GM23338 (cell line): ENCODE data around the gene TMPRSS2.

Experiments
- CREB1 ChIP-seq: fragments of 250-450 bp; sonication (Bioruptor Pico); IDR thresholded peaks from 2 replicates; pipeline ENCODE4 v1.5.0; 2020; ENCODE audit warnings: low read depth, mild to moderate bottlenecking, moderate library complexity
- CTCF ChIP-seq, 2 experiments: fragments of 200-600 bp in 1 of 2; sonication (generic) in 1 of 2; conservative IDR thresholded peaks; 2 replicates each; pipeline versions ENCODE4 v1.5.1 to v1.6.1; 2016 to 2017; ENCODE audit warnings: antibody characterized with exemption in 2 of 2, low read depth in 2 of 2, mild to moderate bottlenecking in 2 of 2, moderate library complexity in 1 of 2
- ETS1 ChIP-seq: IDR thresholded peaks from 2 replicates; pipeline ENCODE4 v1.6.1; 2016; ENCODE audit warnings: antibody characterized with exemption
- EZH2 ChIP-seq: fragments of 200-600 bp; sonication (generic); IDR thresholded peaks from one replicate; pipeline ENCODE4 v1.8.0; 2017; ENCODE audit warnings: antibody characterized with exemption, mild to moderate bottlenecking, low read depth; ENCODE audit not compliant: unreplicated experiment
- EZH2phosphoT487 ChIP-seq: fragments of 200-600 bp; sonication (generic); IDR thresholded peaks from one replicate; pipeline ENCODE4 v1.8.1; 2018; ENCODE audit warnings: antibody characterized with exemption; ENCODE audit not compliant: unreplicated experiment
- JUNB ChIP-seq: IDR thresholded peaks from one replicate; pipeline ENCODE4 v1.6.1; 2016; ENCODE audit warnings: antibody characterized with exemption; ENCODE audit not compliant: unreplicated experiment
- NANOG ChIP-seq: IDR thresholded peaks from 2 replicates; pipeline ENCODE4 v1.6.1; 2016; ENCODE audit warnings: antibody characterized with exemption, borderline replicate concordance
- POLR2AphosphoS5 ChIP-seq: IDR thresholded peaks from 2 replicates; pipeline ENCODE4 v1.6.1; 2016; ENCODE audit warnings: antibody characterized with exemption, low read depth
- REST ChIP-seq: IDR thresholded peaks from one replicate; pipeline ENCODE4 v1.6.1; 2018; ENCODE audit warnings: antibody characterized with exemption; ENCODE audit not compliant: unreplicated experiment
- STAT1 ChIP-seq: IDR thresholded peaks from one replicate; pipeline ENCODE4 v1.6.1; 2016; ENCODE audit warnings: antibody characterized with exemption; ENCODE audit not compliant: unreplicated experiment
- ZNF114 ChIP-seq: fragments of 250-450 bp; sonication (Bioruptor Pico); IDR thresholded peaks from 2 replicates; pipeline ENCODE4 v1.5.0; 2020; ENCODE audit warnings: mild to moderate bottlenecking, moderate library complexity

- TF ChIP-seq CTCF (conservative IDR thresholded peaks at IDR 0.05; ENCODE audit: low read depth in 2 of 2) = no peak
- no peak for TF ChIP-seq ZNF114 (CRISPR knock-in tag)
- no peak for TF ChIP-seq POLR2AphosphoS5
- TF ChIP-seq REST = no peak
- TF ChIP-seq ETS1 = no peak
- no peak for TF ChIP-seq CREB1 (CRISPR knock-in tag)
- no peak for TF ChIP-seq EZH2
- TF ChIP-seq JUNB = no peak
- no peak for TF ChIP-seq EZH2phosphoT487
- no peak for TF ChIP-seq STAT1
- TF ChIP-seq NANOG = no peak
These were observed 37.9 kb downstream of the TMPRSS2 start for GRCh38 chr21:41470054-41470453.
